CD1c-positive myeloid dendritic cell (primary cell): ENCODE measurements around the gene MEIS2.

ENCODE experiments used
- DNase-seq: peaks from one replicate; pipeline ENCODE4 v3.0.0-alpha.2; 2016; ENCODE audit errors: extremely low spot score

Gene MEIS2

GRCh38 chr15:36965570-36966342, 134.6 kb downstream of the MEIS2 start:
- DNase-seq = no peak

GRCh38 chr15:36964626-36965025, 135.7 kb downstream of the MEIS2 start:
- no peak for DNase-seq

GRCh38 chr15:36961956-36962355, 138.4 kb downstream of the MEIS2 start:
- no peak for DNase-seq

GRCh38 chr15:36960947-36961227, 139.5 kb downstream of the MEIS2 start:
- DNase-seq = no peak

GRCh38 chr15:36960179-36960946, 140.0 kb downstream of the MEIS2 start:
- no peak for DNase-seq

GRCh38 chr15:36959746-36960145, 140.6 kb downstream of the MEIS2 start:
- no peak for DNase-seq

- no peak for DNase-seq
Observed at GRCh38 chr15:36958606-36959005, 141.7 kb downstream of the MEIS2 start.

GRCh38 chr15:36954486-36954885, 145.9 kb downstream of the MEIS2 start:
- DNase-seq = no peak

- no peak for DNase-seq
Observed at GRCh38 chr15:36953346-36953745, 147.0 kb downstream of the MEIS2 start.

- no peak for DNase-seq
Observed at GRCh38 chr15:36951731-36952247, 148.6 kb downstream of the MEIS2 start.

GRCh38 chr15:36950371-36950770, 150.0 kb downstream of the MEIS2 start:
- no peak for DNase-seq

GRCh38 chr15:36948982-36949381, 151.4 kb downstream of the MEIS2 start:
- DNase-seq = no peak

- DNase-seq = no peak
Observed at GRCh38 chr15:36947035-36947719, 153.2 kb downstream of the MEIS2 start.

GRCh38 chr15:36944442-36944841, 155.9 kb downstream of the MEIS2 start:
- no peak for DNase-seq

- no peak for DNase-seq
Observed at GRCh38 chr15:36943508-36944361, 156.6 kb downstream of the MEIS2 start.

GRCh38 chr15:36942248-36942827, 158.0 kb downstream of the MEIS2 start:
- no peak for DNase-seq

- no peak for DNase-seq
Observed at GRCh38 chr15:36941798-36942197, 158.6 kb downstream of the MEIS2 start.

- DNase-seq = no peak
Observed at GRCh38 chr15:36940636-36941260, 159.6 kb downstream of the MEIS2 start.

- DNase-seq = no peak
Observed at GRCh38 chr15:36940219-36940618, 160.1 kb downstream of the MEIS2 start.

- DNase-seq = no peak
Observed at GRCh38 chr15:36938764-36939163, 161.6 kb downstream of the MEIS2 start.

GRCh38 chr15:36938131-36938530, 162.2 kb downstream of the MEIS2 start:
- DNase-seq = no peak
